Urinary bladder (tissue), 4 donors: ENCODE data around the gene CNPPD1. TPM values are rescaled to one million over a fixed set of nuclear protein-coding genes. Genes with fewer than 3 reads are reported as not detected.
A peak's percentile ranks its signal among the peaks of the same experiment; 100 is the strongest.

Experiments used
- DNase-seq: peaks from one replicate; pipeline ENCODE4 v3.0.0-alpha.2; 2015; ENCODE audit errors: extremely low spot score
- H3K27ac ChIP-seq: one replicate; pipeline ENCODE4 v1.5.1; 2013; ENCODE audit warnings: low read depth, mild to moderate bottlenecking, moderate library complexity
- H3K36me3 ChIP-seq: one replicate; pipeline ENCODE4 v1.6.1; 2013; ENCODE audit warnings: mild to moderate bottlenecking, moderate library complexity; ENCODE audit not compliant: insufficient read depth
- H3K4me1 ChIP-seq: one replicate; pipeline ENCODE4 v1.6.1; 2013; ENCODE audit warnings: mild to moderate bottlenecking, moderate library complexity; ENCODE audit not compliant: insufficient read depth
- H3K4me3 ChIP-seq: one replicate; pipeline ENCODE4 v1.5.1; 2013; ENCODE audit warnings: low read depth, low read length
- WGBS: extraction: QIAGEN DNeasy Blood & Tissue Kit; methylation state at CpG from one replicate; pipeline ENCODE4 v1.1.7; 2013; 5-methylcytosine and 5-hydroxymethylcytosine counted together
- polyA plus RNA-seq: library from polyadenylated mRNA; stranded (reverse); fragments of 200-250 nt; gene quantifications from one replicate; pipeline ENCODE4 v1.2.3, GENCODE V29; 2013
- total RNA-seq: library from RNA; depleted of rRNA; stranded (reverse); fragments of >200 nt; gene quantifications from one replicate; pipeline ENCODE4 v1.2.3, GENCODE V29; 2014
- donor health status: healthy with polysubstance abuse.
- donor health status: healthy.

Gene CNPPD1
- total and polyA plus RNA-seq, 2 donors, result 23.0 to 77.7 TPM

DNA sequence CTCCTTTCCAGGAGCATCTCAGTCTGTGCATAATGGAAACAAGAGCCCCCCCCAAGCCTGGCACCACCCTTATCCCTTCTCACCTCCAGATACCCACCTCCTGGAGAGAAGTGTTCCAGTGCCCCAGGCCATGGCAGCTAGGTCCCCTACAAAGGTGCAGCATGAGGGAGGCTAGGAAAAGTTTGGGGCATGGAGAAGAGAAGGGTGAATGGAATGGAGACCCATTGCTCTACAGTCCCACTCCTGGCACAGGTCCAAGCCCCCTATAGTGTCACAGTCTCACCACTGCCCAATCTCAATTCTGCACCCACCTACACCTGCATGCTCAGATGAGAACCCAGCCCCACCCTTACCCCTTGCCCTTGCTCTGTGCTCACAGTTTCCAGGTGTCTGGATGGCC lies 7.8 kb downstream of the CNPPD1 start:
- no peak overlapping the region for H3K4me3 ChIP-seq
- no peak for DNase-seq
- H3K27ac ChIP-seq, result no peak overlapping the region
- H3K4me1 ChIP-seq, result no peaks in the 10 kb centered on the region
- peaks cover 5% of the 10 kb centered on the region for H3K36me3 ChIP-seq

- Histone ChIP-seq H3K4me1 (no peaks in the 10 kb centered on the region), H3K36me3 (peaks cover 5% of the 10 kb centered on the region), H3K27ac (no peak overlapping the region), H3K4me3 (no peak overlapping the region)
- WGBS, result 53% methylated on average over 6 of the region's 6 CpGs
- DNase-seq, result no peak
Measured at GRCh38 chr2:219168526-219168925, 8.2 kb downstream of the CNPPD1 start.

- peaks cover 5% of the 10 kb centered on the region for H3K36me3 ChIP-seq
- 51% methylated on average over 5 of the region's 5 CpGs for WGBS
- no peaks in the 10 kb centered on the region for H3K4me1 ChIP-seq
- H3K27ac ChIP-seq, result no peak overlapping the region
- no peak overlapping the region for H3K4me3 ChIP-seq
- no peak for DNase-seq
Measured at GRCh38 chr2:219167997-219168396, 8.7 kb downstream of the CNPPD1 start.

- WGBS, result 85% methylated on average over 10 of the region's 10 CpGs
- Histone ChIP-seq H3K36me3 (no peaks in the 10 kb centered on the region), H3K4me1 (no peaks in the 10 kb centered on the region), H3K4me3 (no peak overlapping the region), H3K27ac (no peak overlapping the region)
- no peak for DNase-seq
Measured at GRCh38 chr2:219165058-219165911, 11.4 kb downstream of the CNPPD1 start.

DNA sequence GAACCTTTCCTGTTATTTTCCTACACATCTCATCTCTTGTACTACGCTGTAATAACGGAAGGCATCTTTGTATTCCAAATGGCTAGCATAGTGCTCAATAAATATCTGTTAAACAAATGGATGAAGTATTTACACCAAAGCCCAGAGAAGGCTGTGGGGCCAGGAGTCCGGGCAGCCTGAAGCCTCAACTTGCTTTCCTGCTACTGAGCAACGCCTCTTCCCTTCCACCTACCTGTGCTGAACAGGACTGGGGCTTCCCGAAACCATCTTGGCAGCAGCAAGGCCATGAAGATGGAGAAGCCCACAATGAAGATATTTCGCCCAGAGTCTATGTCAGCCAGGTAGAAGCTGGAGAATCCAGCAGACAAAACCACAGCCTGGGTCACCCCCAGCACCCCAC lies 13.6 kb downstream of the CNPPD1 start:
- H3K27ac ChIP-seq, result no peak overlapping the region
- no peak for DNase-seq
- H3K4me3 ChIP-seq, result no peak overlapping the region
- H3K36me3 ChIP-seq, result no peaks in the 10 kb centered on the region
- H3K4me1 ChIP-seq, result no peaks in the 10 kb centered on the region
- 88% methylated on average over 6 of the region's 6 CpGs for WGBS

DNA sequence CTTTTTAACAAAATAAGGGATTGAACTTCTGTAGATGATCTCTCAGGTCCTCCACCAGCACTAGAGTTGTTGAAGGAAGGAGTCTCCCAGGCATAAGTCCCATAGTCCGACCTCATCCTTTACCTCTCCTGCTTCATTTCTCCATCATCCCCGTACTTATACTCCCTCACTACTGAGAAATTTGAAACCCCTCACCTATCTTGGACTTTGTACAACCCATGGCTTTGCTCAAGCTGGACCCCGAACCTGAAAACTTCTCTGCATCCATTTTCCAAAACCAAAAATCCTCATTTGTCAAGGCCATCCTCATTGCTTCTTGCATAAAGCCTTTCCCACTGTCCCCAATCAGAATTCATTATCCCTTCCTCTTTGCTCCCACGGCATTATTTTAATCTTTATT lies 15.6 kb downstream of the CNPPD1 start:
- no peak for DNase-seq
- H3K4me1 ChIP-seq, result no peaks in the 10 kb centered on the region
- peak overlapping the region; percentile 90 for H3K27ac ChIP-seq
- H3K36me3 ChIP-seq, result no peaks in the 10 kb centered on the region
- H3K4me3 ChIP-seq, result peak overlapping the region; percentile 45
- WGBS, result 71% methylated on average over 4 of the region's 4 CpGs

DNA sequence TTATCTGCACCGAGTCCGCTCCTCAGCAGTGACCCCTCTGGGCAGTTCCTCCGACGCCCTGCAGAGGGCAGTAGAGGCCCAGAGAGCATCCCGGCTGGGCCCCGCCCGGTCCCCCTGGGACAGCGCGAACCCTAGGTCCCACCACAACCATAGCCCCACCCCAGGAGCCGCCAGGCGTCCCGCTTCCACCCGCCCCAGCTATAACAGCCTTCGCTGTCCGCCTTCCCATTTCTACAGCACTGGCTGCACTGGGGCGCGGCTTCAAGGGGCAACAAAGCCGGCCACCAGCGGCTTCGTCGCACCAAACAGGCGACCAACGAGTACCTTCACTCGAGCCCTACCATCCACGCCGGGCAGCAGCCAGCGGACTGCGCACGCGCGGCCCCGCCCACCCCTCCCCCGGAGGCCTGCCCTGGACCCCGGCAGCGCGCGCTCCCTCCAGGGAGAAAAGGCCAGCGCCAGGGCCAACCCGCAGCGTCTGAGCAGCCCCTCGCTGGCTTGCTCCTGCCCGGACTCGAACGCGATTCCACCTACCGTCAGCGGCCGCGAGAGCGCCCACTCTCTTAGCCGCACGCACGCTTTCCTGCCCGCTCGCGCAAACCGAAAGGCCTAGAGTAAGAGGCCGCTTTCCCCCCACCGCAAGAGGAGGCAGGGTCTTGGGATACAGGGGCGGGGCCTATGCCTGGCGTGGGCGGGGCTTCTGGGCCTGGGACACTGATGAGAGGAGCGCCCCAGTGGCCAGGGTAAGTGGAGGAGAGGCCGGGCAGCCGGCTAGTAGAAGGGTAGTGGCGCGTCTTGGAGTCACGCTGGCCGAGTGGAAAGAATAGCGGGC lies 16.3 kb downstream of the CNPPD1 start, which contains the start of gene NHEJ1:
Gene NHEJ1, minus strand, starts transcription at position 630 of the 832 bp plus-strand sequence. CDS start 2,453 bp downstream, outside the sequence.
- DNase-seq, result peak; percentile 83
- Histone ChIP-seq H3K27ac (peak within 1 kb of the TSS; percentile 90), H3K4me3 (peak within 1 kb of the TSS; percentile 45), H3K36me3 (no peaks in the 10 kb centered on the region), H3K4me1 (no peaks in the 10 kb centered on the region)
- WGBS, result under 1% methylated on average over 70 of the region's 70 CpGs

DNA sequence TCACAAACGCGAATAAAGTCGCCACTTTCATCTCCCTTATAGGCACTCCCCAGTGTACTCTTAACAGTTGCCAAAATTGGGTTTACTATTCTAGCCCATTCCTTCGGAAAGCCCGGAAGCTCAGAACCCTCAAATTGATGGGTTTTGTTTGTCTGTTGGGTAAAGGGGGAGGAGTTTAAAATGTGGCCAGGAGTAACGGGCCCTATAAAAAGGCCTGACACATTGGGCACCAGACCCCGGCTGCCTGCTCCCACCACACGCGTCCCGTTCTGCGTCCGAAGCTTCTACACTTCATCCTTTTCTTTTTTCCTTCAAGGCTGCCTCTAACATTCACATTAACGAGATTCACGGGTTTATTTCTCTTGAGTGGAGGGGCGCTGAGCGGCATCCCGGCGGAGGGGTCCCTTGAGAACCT lies 16.9 kb downstream of the CNPPD1 start:
- Histone ChIP-seq H3K4me1 (no peaks in the 10 kb centered on the region), H3K4me3 (peak overlapping the region; percentile 45), H3K27ac (peak overlapping the region; percentile 15), H3K36me3 (no peaks in the 10 kb centered on the region)
- 7% methylated on average over 18 of the region's 18 CpGs for WGBS
- DNase-seq, result no peak

GRCh38 chr2:219158586-219158985 lies 18.1 kb downstream of the CNPPD1 start:
- WGBS, result 76% methylated on average over 3 of the region's 3 CpGs
- Histone ChIP-seq H3K27ac (no peak overlapping the region), H3K36me3 (peaks cover under 1% of the 10 kb centered on the region), H3K4me3 (no peak overlapping the region), H3K4me1 (no peaks in the 10 kb centered on the region)
- DNase-seq, result no peak

DNA sequence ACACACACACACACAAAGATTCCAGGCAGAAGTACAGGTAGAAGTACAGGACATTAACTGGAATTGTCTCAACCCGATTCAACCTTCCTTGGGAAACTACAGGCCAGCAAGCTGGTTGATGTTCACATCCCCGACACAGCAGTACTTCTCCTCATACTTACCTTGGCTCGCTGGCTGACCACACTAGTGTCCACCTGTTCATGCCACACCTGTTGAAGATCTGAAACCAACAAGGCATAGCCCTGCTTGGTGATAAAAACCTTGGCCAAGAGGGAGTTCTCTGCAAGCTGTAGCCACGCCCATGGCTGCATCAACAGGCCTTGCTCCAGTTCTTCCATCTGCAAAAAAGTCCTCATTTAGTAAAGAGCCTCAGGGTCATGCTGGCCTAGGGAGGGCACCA lies 18.7 kb downstream of the CNPPD1 start:
- Histone ChIP-seq H3K4me3 (no peak overlapping the region), H3K4me1 (no peaks in the 10 kb centered on the region), H3K36me3 (peaks cover 2% of the 10 kb centered on the region), H3K27ac (no peak overlapping the region)
- DNase-seq, result no peak
- WGBS, result 97% methylated on average over 4 of the region's 4 CpGs

DNA sequence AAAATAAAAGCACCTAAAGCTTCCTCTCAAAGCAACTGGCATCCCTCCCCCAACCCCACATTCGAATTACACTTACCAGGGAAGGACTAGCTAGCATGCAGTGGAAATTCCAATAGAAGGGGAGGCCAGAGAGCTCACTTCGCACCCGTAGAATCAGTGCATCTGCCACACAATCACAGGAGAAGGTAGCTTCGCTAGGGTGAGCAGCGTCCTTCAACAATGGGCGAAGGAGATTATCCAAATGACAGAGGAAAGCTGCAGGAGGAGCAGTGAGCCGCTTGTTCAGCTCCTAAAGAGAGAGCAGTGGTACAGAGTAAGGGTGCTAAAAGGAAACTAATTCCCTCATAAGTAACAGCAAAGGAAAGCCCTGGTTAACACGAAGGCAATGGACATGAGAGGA lies 19.3 kb downstream of the CNPPD1 start:
- Histone ChIP-seq H3K27ac (no peak overlapping the region), H3K36me3 (peaks cover 2% of the 10 kb centered on the region), H3K4me1 (no peaks in the 10 kb centered on the region), H3K4me3 (no peak overlapping the region)
- DNase-seq, result no peak
- WGBS, result 90% methylated on average over 8 of the region's 8 CpGs

DNA sequence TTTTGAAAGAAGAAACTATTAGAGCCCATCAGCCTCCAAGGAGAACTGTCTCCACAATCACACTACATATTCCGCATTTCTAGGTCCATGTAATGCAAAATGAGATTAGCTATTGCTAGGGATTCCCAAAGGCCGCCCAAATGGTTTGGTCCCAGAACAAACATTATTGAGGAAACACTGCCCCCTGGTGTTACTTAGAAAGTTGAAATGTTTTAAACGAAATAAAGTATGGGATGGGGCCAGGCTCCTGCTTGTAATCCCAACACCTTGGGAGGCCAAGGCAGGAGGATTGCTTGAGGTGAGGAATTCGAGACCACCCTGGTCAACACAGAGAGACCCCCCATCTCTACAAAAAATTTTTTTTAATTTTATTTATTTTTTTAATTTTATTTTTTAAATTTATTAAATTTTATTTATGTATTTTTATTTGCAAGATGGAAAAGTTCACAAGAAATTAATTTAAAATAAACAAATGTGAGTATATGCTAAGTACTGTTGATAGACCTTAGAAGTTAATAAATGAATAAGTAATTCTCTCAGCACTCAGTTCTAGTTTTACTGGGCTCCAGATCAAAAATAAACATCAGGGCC lies 21.6 kb downstream of the CNPPD1 start:
- Histone ChIP-seq H3K4me3 (no peak overlapping the region), H3K27ac (no peak overlapping the region), H3K4me1 (no peaks in the 10 kb centered on the region), H3K36me3 (peaks cover 2% of the 10 kb centered on the region)
- WGBS, result 13% methylated on average over 4 of the region's 4 CpGs
- DNase-seq, result peak; percentile 66

- WGBS, result 9% methylated on average over 1 of the region's 1 CpG
- no peak overlapping the region for H3K4me3 ChIP-seq
- H3K27ac ChIP-seq, result no peak overlapping the region
- no peaks in the 10 kb centered on the region for H3K4me1 ChIP-seq
- peaks cover 7% of the 10 kb centered on the region for H3K36me3 ChIP-seq
- DNase-seq, result no peak
Measured at GRCh38 chr2:219149667-219150066, 27.1 kb downstream of the CNPPD1 start.
